Transverse colon (tissue), 4 donors: ENCODE results near the gene DAAM1. TPM values are rescaled to one million over a fixed set of nuclear protein-coding genes. Genes with fewer than 3 reads are reported as not detected.
A peak's percentile ranks its signal among the peaks of the same experiment; 100 is the strongest.

Experiments used
- DNase-seq: peaks from one replicate; pipeline ENCODE4 v3.0.0-alpha.2; 2019
- H3K27ac ChIP-seq, 4 donors: fragments of 200-600 bp; sonication (generic); 2 replicates each; pipeline ENCODE4 v1.5.1; 2016 to 2018; ENCODE audit warnings: inconsistent platforms in 4 of 4
- H3K27me3 ChIP-seq: fragments of 200-600 bp; sonication (generic); 2 replicates; pipeline ENCODE4 v1.5.1; 2017; ENCODE audit warnings: inconsistent platforms
- H3K36me3 ChIP-seq, 4 donors: fragments of 200-600 bp; sonication (generic); 2 replicates each; pipeline ENCODE4 v1.5.1; 2017 to 2019; ENCODE audit warnings: inconsistent platforms in 4 of 4
- H3K4me1 ChIP-seq, 4 donors: fragments of 200-600 bp; sonication (generic); 2 replicates each; pipeline ENCODE4 v1.5.1; 2017 to 2020; ENCODE audit warnings: inconsistent platforms in 4 of 4
- H3K4me3 ChIP-seq, 4 donors: fragments of 200-600 bp; sonication (generic); 1 replicate in 1 of 4; 2 replicates in 3 of 4; pipeline versions ENCODE4 v1.5.1 to v1.6.1; 2017 to 2019; ENCODE audit warnings: inconsistent platforms in 4 of 4
- H3K9me3 ChIP-seq, 2 donors: fragments of 200-600 bp; sonication (generic); 2 replicates each; pipeline ENCODE4 v1.5.1; 2017 to 2019; ENCODE audit warnings: inconsistent platforms in 2 of 2
- CTCF ChIP-seq, 5 experiments: fragments of 200-600 bp in 3 of 5; fragments of 450-650 bp in 2 of 5; sonication (generic) in 3 of 5; IDR thresholded peaks; 1 replicate in 2 of 5; 2 replicates in 3 of 5; pipeline ENCODE4 v1.5.1; 2016 to 2017; ENCODE audit warnings: antibody characterized with exemption in 5 of 5, inconsistent platforms in 3 of 5, mild to moderate bottlenecking in 2 of 5, moderate library complexity in 1 of 5
- EP300 ChIP-seq: sonication (generic); formaldehyde crosslinking; IDR thresholded peaks from one replicate; pipeline ENCODE4 v1.6.1; 2017; ENCODE audit warnings: antibody characterized with exemption, low read depth
- POLR2A ChIP-seq: fragments of 450-650 bp; IDR thresholded peaks from one replicate; pipeline ENCODE4 v1.6.1; 2016; ENCODE audit warnings: antibody characterized with exemption, mild to moderate bottlenecking, moderate library complexity
- POLR2AphosphoS5 ChIP-seq, 3 donors: sonication (generic); formaldehyde crosslinking; IDR thresholded peaks; one replicate each; pipeline ENCODE4 v1.6.1; 2016; ENCODE audit warnings: antibody characterized with exemption in 3 of 3
- WGBS, 2 donors: methylation state at CpG; one replicate each; pipeline ENCODE4 v1.1.5; 2018; ENCODE audit warnings: low coverage in 1 of 2; 5-methylcytosine and 5-hydroxymethylcytosine counted together
- in situ Hi-C, 4 donors: fragments of 200-750 bp; cut with MboI; loops; one replicate each; pipeline versions ENCODE4 v1.15.0 to v1.15.1; 2017; ENCODE audit warnings: low sequenced_read_pairs in 3 of 4, low pct_ligation_motif_present in 1 of 4, low pct_unique_long_range_greater_than_20kb in 1 of 4
- intact Hi-C: fragments of 100-400 bp; cut with DNase I; formaldehyde crosslinking; loops from one replicate; pipeline ENCODE4 v1.15.1; 2023; ENCODE audit warnings: low total_unique reads
- total RNA-seq, 4 donors: library from RNA; depleted of rRNA; stranded (reverse); fragments of >200 nt; gene quantifications; one replicate each; pipeline ENCODE4 v1.1.0, GENCODE V29; 2016

The DAAM1 gene
- total RNA-seq, 4 donors from 2014 or later: 23.9 to 44.5 (median 42.8) TPM

- Histone ChIP-seq H3K4me3 (no peak overlapping the region), H3K27ac (peak overlapping the region in 2 of 4 donors; percentile 6 to 61), H3K9me3 (no peaks in the 10 kb centered on the region), H3K36me3 (no peaks in the 10 kb centered on the region), H3K4me1 (peaks cover 16 to 73% (median 20%) of the 10 kb centered on the region in 4 donors), H3K27me3 (no peaks in the 10 kb centered on the region)
- TF ChIP-seq POLR2AphosphoS5 (IDR thresholded peaks at IDR 0.05): no peak
- TF ChIP-seq EP300: no peak
- no peak for TF ChIP-seq POLR2A
- TF ChIP-seq CTCF (IDR thresholded peaks at IDR 0.05): no peak
- no peak for DNase-seq
- intact Hi-C loops (loop anchor here (5.0 kb wide), 1 partner anchor 35 kb away; no protein-coding TSS in a partner anchor), in situ Hi-C loops (no loop called here)
- 56 to 80% methylated on average over 1 of the region's 1 CpG for WGBS, 2 donors
Measured at GRCh38 chr14:59217011-59217410, 28.5 kb downstream of the DAAM1 start.

- Histone ChIP-seq H3K4me1 (peaks cover 0 to 36% (median 6%) of the 10 kb centered on the region in 4 donors), H3K9me3 (no peaks in the 10 kb centered on the region), H3K27me3 (no peaks in the 10 kb centered on the region), H3K27ac (no peak overlapping the region), H3K4me3 (no peak overlapping the region), H3K36me3 (no peaks in the 10 kb centered on the region)
- in situ Hi-C loops: no loop called here
- DNase-seq: no peak
- TF ChIP-seq CTCF (IDR thresholded peaks at IDR 0.05): no peak
- no peak for TF ChIP-seq POLR2A
- no peak for TF ChIP-seq POLR2AphosphoS5 (IDR thresholded peaks at IDR 0.05)
- no peak for TF ChIP-seq EP300
- whole genome bisulfite sequencing, 2 donors: 86% methylated on average over 2 of the region's 2 CpGs; no CpG with 5 or more reads in 1 of the 2 donors
- intact Hi-C loops: no loop called here
Measured at GRCh38 chr14:59221568-59221967, 33.1 kb downstream of the DAAM1 start.

- WGBS, 2 donors: 76 to 78% methylated on average over 2 to 3 of the region's 3 CpGs
- Histone ChIP-seq H3K4me3 (no peak overlapping the region), H3K4me1 (peaks cover 0 to 15% (median 9%) of the 10 kb centered on the region in 4 donors), H3K36me3 (no peaks in the 10 kb centered on the region), H3K27ac (no peak overlapping the region), H3K9me3 (no peaks in the 10 kb centered on the region), H3K27me3 (no peaks in the 10 kb centered on the region)
- TF ChIP-seq CTCF (IDR thresholded peaks at IDR 0.05) (no peak), EP300 (no peak)
- no peak for DNase-seq
- intact Hi-C loops (no loop called here), in situ Hi-C loops (no loop called here)
Measured at GRCh38 chr14:59224341-59224740, 35.9 kb downstream of the DAAM1 start.

GRCh38 chr14:59225281-59225680 is 36.8 kb downstream of the DAAM1 start:
- H3K27me3 ChIP-seq: no peaks in the 10 kb centered on the region
- TF ChIP-seq POLR2AphosphoS5 (IDR thresholded peaks at IDR 0.05): no peak
- no peak for TF ChIP-seq POLR2A
- no peak for TF ChIP-seq CTCF (IDR thresholded peaks at IDR 0.05)
- no peak for TF ChIP-seq EP300
- H3K36me3 ChIP-seq: no peaks in the 10 kb centered on the region
- no peak overlapping the region for H3K4me3 ChIP-seq
- in situ Hi-C loops (no loop called here), intact Hi-C loops (no loop called here)
- no peaks in the 10 kb centered on the region for H3K9me3 ChIP-seq
- peaks cover 0 to 7% (median 5%) of the 10 kb centered on the region in 4 donors for H3K4me1 ChIP-seq
- H3K27ac ChIP-seq: no peak overlapping the region
- 96 to 100% methylated on average over 1 to 2 of the region's 2 CpGs for WGBS, 2 donors
- no peak for DNase-seq
